Stimulated activated naive CD4-positive, alpha-beta T cell (primary cell): Measurements from ENCODE around the gene R3HDM2.
"Not testable (repeated sequence)": the region's sequence is repeated elsewhere in the genome, so short reads cannot be mapped to it uniquely, and the experiment has no call there.

ENCODE experiments used
- DNase-seq, 6 experiments: peaks; one replicate each; lab custom pipeline; 2025; lab: John Stamatoyannopoulos, UW

The R3HDM2 gene

GRCh38 chr12:57377103-57377840, 53.6 kb downstream of the R3HDM2 start:
- no peak for DNase-seq

GRCh38 chr12:57372233-57372632, 58.6 kb downstream of the R3HDM2 start:
- no peak for DNase-seq

- no peak for DNase-seq
These were observed 60.1 kb downstream of the R3HDM2 start for GRCh38 chr12:57370696-57371095.

- no peak for DNase-seq
These were observed 60.8 kb downstream of the R3HDM2 start for GRCh38 chr12:57370072-57370471.

GRCh38 chr12:57369202-57369601, 61.6 kb downstream of the R3HDM2 start:
- DNase-seq = no peak

GRCh38 chr12:57368349-57369095, 62.3 kb downstream of the R3HDM2 start:
- DNase-seq = no peak

GRCh38 chr12:57367121-57367520, 63.7 kb downstream of the R3HDM2 start:
- DNase-seq = no peak

GRCh38 chr12:57366315-57366714, 64.5 kb downstream of the R3HDM2 start:
- no peak for DNase-seq

- not testable (repeated sequence) for DNase-seq
These were observed 66.7 kb downstream of the R3HDM2 start for GRCh38 chr12:57364156-57364555.

- no peak for DNase-seq
These were observed 70.4 kb downstream of the R3HDM2 start for GRCh38 chr12:57360468-57360867.

- DNase-seq = no peak
These were observed 72.2 kb downstream of the R3HDM2 start for GRCh38 chr12:57358646-57359045.

GRCh38 chr12:57355734-57356133, 75.1 kb downstream of the R3HDM2 start:
- no peak for DNase-seq

GRCh38 chr12:57352166-57352565, 78.7 kb downstream of the R3HDM2 start:
- no peak for DNase-seq

- DNase-seq = no peak
These were observed 83.6 kb downstream of the R3HDM2 start for GRCh38 chr12:57347284-57347683.

GRCh38 chr12:57343703-57344378, 87.0 kb downstream of the R3HDM2 start:
- no peak for DNase-seq

- no peak for DNase-seq
These were observed 88.6 kb downstream of the R3HDM2 start for GRCh38 chr12:57342207-57342691.

GRCh38 chr12:57341275-57341990, 89.4 kb downstream of the R3HDM2 start:
- no peak for DNase-seq

GRCh38 chr12:57340104-57340503, 90.7 kb downstream of the R3HDM2 start:
- no peak for DNase-seq

- DNase-seq = not testable (repeated sequence)
These were observed 94.5 kb downstream of the R3HDM2 start for GRCh38 chr12:57336299-57336698.

GRCh38 chr12:57334219-57334618, 96.6 kb downstream of the R3HDM2 start:
- no peak for DNase-seq

GRCh38 chr12:57332646-57333312, 98.1 kb downstream of the R3HDM2 start:
- no peak for DNase-seq
